ENCODE results near the gene ZSCAN4.

DNA sequence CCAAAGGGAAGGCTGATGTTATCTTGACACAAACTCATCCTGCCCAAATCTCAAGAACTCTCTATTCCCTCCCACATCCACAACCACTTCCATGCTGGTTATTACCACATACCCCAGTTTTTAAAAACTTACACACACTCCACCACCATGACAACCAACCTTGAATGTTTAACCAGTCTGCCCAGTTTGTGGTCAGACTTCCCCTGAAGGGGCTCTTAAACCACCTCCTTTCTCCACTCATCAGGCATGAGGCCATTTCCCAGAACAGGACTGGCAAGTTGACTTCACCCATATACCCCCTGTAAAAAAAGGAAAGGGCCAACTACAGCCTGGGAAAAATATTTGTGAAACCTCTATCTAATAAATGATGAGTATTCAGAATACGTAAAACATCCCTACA lies 12.4 kb upstream of the ZSCAN4 start:
- TF ChIP-seq, protein P1, sequence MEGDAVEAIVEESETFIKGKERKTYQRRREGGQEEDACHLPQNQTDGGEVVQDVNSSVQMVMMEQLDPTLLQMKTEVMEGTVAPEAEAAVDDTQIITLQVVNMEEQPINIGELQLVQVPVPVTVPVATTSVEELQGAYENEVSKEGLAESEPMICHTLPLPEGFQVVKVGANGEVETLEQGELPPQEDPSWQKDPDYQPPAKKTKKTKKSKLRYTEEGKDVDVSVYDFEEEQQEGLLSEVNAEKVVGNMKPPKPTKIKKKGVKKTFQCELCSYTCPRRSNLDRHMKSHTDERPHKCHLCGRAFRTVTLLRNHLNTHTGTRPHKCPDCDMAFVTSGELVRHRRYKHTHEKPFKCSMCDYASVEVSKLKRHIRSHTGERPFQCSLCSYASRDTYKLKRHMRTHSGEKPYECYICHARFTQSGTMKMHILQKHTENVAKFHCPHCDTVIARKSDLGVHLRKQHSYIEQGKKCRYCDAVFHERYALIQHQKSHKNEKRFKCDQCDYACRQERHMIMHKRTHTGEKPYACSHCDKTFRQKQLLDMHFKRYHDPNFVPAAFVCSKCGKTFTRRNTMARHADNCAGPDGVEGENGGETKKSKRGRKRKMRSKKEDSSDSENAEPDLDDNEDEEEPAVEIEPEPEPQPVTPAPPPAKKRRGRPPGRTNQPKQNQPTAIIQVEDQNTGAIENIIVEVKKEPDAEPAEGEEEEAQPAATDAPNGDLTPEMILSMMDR (IDR thresholded peaks at IDR 0.05; ENCODE audit: poor library complexity, severe bottlenecking), result no peak
- TF ChIP-seq EP300 (conservative IDR thresholded peaks at IDR 0.05; ENCODE audit: poor library complexity, severe bottlenecking), result no peak
- TF ChIP-seq POLR2AphosphoS5 (IDR thresholded peaks at IDR 0.05), result no peak
- TF ChIP-seq, protein P2, sequence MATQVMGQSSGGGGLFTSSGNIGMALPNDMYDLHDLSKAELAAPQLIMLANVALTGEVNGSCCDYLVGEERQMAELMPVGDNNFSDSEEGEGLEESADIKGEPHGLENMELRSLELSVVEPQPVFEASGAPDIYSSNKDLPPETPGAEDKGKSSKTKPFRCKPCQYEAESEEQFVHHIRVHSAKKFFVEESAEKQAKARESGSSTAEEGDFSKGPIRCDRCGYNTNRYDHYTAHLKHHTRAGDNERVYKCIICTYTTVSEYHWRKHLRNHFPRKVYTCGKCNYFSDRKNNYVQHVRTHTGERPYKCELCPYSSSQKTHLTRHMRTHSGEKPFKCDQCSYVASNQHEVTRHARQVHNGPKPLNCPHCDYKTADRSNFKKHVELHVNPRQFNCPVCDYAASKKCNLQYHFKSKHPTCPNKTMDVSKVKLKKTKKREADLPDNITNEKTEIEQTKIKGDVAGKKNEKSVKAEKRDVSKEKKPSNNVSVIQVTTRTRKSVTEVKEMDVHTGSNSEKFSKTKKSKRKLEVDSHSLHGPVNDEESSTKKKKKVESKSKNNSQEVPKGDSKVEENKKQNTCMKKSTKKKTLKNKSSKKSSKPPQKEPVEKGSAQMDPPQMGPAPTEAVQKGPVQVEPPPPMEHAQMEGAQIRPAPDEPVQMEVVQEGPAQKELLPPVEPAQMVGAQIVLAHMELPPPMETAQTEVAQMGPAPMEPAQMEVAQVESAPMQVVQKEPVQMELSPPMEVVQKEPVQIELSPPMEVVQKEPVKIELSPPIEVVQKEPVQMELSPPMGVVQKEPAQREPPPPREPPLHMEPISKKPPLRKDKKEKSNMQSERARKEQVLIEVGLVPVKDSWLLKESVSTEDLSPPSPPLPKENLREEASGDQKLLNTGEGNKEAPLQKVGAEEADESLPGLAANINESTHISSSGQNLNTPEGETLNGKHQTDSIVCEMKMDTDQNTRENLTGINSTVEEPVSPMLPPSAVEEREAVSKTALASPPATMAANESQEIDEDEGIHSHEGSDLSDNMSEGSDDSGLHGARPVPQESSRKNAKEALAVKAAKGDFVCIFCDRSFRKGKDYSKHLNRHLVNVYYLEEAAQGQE (IDR thresholded peaks at IDR 0.05; ENCODE audit: borderline replicate concordance), result no peak
- no peak for TF ChIP-seq EZH2 (IDR thresholded peaks at IDR 0.05; ENCODE audit: borderline replicate concordance, insufficient read depth, low read length, poor library complexity, severe bottlenecking)
- TF ChIP-seq RAD21 (conservative IDR thresholded peaks at IDR 0.05), result no peak
- no peak for TF ChIP-seq TAF1 (IDR thresholded peaks at IDR 0.05; ENCODE audit: low read depth)
- no peak for TF ChIP-seq SMC3 (conservative IDR thresholded peaks at IDR 0.05; ENCODE audit: poor library complexity)
